HG03139 (cell line): ENCODE results near the gene MSMP.
A peak's percentile ranks its signal among the peaks of the same experiment; 100 is the strongest.

Experiments used
- ATAC-seq: cut with Tn5 transposase; IDR thresholded peaks from one replicate; pipeline ENCODE4 v1.9.1; 2021; ENCODE audit not compliant: unreplicated experiment

Gene MSMP

GRCh38 chr9:35743880-35744518 is 10.1 kb downstream of the MSMP start:
- ATAC-seq, result no peak

- no peak for ATAC-seq
These were observed 10.6 kb downstream of the MSMP start for GRCh38 chr9:35743452-35743851.

GRCh38 chr9:35741740-35742139 is 12.3 kb downstream of the MSMP start:
- ATAC-seq, result no peak

GRCh38 chr9:35740243-35740642 is 13.8 kb downstream of the MSMP start:
- no peak for ATAC-seq

- ATAC-seq, result no peak
These were observed 15.2 kb downstream of the MSMP start for GRCh38 chr9:35738924-35739323.

GRCh38 chr9:35738186-35738585 is 15.9 kb downstream of the MSMP start:
- ATAC-seq, result no peak

- ATAC-seq, result no peak
These were observed 16.9 kb downstream of the MSMP start for GRCh38 chr9:35737143-35737542.

- ATAC-seq, result no peak
These were observed 17.9 kb downstream of the MSMP start for GRCh38 chr9:35736201-35736633.

- ATAC-seq, result no peak
These were observed 20.0 kb downstream of the MSMP start for GRCh38 chr9:35734096-35734495.

GRCh38 chr9:35732800-35733541 is 21.1 kb downstream of the MSMP start:
- no peak for ATAC-seq

GRCh38 chr9:35732185-35732799 is 21.8 kb downstream of the MSMP start, which contains the start of the genes CREB3 and TLN1:
Gene CREB3 (plus strand): TSS chr9:35732666. CDS start chr9:35732773, 107 bp downstream.
Gene TLN1 (minus strand): TSS chr9:35732195. CDS start chr9:35725694, 6,501 bp downstream.
- peak; percentile 73 for ATAC-seq

- ATAC-seq, result no peak
These were observed 22.5 kb downstream of the MSMP start for GRCh38 chr9:35731415-35732184.

GRCh38 chr9:35730486-35730854 is 23.6 kb downstream of the MSMP start:
- no peak for ATAC-seq

GRCh38 chr9:35729700-35730485 is 24.2 kb downstream of the MSMP start:
- ATAC-seq, result no peak

GRCh38 chr9:35729101-35729500 is 25.0 kb downstream of the MSMP start:
- ATAC-seq, result no peak

GRCh38 chr9:35728041-35728971 is 25.8 kb downstream of the MSMP start:
- no peak for ATAC-seq

- ATAC-seq, result no peak
These were observed 26.4 kb downstream of the MSMP start for GRCh38 chr9:35727676-35728040.

GRCh38 chr9:35726931-35727330 is 27.1 kb downstream of the MSMP start:
- no peak for ATAC-seq

GRCh38 chr9:35725362-35725761 is 28.7 kb downstream of the MSMP start:
- ATAC-seq, result no peak
